Activated CD4-positive, CD25-positive, alpha-beta regulatory T cell (primary cell): Measurements from ENCODE around the gene HIC2.
"Not testable (repeated sequence)": the region's sequence is repeated elsewhere in the genome, so short reads cannot be mapped to it uniquely, and the experiment has no call there.

Experiments
- DNase-seq, 4 experiments: peaks; one replicate each; lab custom pipeline; 2025; lab: John Stamatoyannopoulos, UW

Gene HIC2, protein sequence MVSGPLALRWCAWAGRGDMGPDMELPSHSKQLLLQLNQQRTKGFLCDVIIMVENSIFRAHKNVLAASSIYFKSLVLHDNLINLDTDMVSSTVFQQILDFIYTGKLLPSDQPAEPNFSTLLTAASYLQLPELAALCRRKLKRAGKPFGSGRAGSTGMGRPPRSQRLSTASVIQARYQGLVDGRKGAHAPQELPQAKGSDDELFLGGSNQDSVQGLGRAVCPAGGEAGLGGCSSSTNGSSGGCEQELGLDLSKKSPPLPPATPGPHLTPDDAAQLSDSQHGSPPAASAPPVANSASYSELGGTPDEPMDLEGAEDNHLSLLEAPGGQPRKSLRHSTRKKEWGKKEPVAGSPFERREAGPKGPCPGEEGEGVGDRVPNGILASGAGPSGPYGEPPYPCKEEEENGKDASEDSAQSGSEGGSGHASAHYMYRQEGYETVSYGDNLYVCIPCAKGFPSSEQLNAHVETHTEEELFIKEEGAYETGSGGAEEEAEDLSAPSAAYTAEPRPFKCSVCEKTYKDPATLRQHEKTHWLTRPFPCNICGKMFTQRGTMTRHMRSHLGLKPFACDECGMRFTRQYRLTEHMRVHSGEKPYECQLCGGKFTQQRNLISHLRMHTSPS

DNA sequence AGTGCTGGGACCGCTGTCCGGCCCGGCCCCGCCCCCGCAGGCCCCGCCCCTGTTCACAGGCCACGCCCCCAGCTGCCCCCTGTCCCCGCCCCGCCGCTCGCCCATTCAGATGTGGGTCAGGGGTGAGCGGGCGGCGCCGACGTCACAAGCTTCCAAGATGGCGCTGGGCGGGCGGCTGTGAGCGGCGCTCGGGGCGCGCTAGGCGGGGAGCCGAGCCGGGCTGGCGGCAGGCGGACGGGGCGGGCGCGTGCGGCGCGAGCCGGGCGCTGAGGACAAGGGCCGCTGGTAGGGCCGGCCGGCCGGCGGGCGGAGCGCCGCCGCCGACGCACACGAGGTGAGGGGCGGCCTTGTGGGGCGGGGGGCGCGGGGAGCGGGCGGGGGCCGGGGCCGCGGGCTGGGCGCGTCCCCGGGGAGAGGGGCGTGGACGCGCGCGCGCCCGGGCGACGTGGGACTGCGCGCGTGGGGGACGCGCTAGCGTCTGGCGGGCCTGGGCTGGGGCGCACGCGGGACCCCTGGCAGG lies at the start of gene HIC2:
Gene HIC2 (plus strand): TSS at position 145 of the 520 bp plus-strand sequence. CDS start 25,461 bp downstream, outside the sequence.
- DNase-seq = not testable (repeated sequence)

- not testable (repeated sequence) for DNase-seq
Measured at GRCh38 chr22:21368603-21369310, 48.4 kb upstream of the HIC2 start.

DNA sequence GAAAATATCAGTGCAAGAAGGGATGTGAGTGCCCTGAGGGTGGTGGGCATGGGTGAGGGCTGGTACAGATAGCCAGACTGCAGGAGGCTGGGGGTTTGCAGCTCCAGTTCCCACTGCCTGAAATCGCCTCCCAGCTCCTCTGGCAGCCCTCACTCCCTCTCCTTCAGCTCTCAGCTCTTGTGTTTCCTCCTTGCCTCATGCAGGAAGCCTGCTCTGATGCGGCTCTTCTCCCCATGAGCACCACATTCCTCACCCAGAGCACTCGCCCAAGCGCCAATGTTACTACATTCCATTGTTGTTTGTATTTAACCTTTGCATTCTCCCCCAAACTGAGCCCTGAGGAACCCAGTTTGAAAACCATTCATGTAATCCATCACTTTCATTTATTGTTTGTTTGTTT lies 41.3 kb upstream of the HIC2 start:
- DNase-seq = not testable (repeated sequence)

DNA sequence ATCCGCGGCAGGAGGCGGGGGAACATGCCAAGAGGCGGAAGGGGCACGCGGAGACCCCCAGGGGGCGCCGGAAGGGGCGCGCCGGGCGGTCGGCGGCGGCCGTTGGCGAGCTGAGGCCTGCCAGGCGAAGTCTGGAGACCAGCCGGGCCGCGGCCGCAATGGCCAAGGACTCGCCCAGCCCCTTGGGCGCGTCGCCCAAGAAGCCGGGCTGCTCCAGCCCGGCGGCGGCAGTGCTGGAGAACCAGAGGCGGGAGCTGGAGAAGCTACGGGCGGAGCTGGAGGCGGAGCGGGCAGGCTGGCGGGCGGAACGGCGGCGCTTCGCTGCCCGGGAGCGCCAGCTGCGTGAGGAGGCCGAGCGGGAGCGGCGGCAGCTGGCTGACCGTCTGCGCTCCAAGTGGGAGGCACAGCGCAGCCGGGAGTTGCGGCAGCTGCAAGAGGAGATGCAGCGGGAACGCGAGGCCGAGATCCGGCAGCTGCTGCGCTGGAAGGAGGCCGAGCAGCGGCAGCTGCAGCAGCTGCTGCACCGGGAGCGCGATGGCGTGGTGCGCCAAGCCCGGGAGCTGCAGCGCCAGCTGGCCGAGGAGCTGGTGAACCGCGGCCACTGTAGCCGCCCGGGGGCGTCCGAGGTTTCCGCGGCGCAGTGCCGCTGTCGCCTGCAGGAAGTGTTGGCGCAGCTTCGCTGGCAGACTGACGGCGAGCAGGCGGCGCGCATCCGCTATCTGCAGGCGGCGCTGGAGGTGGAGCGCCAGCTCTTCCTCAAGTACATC lies 33.3 kb upstream of the HIC2 start, which contains the start of gene RIMBP3B:
Gene RIMBP3B (plus strand): TSS at position 51 of the 767 bp plus-strand sequence. CDS start 108 bp downstream, at position 159.
- not testable (repeated sequence) for DNase-seq

- DNase-seq = not testable (repeated sequence)
Measured at GRCh38 chr22:21384468-21385357, 32.5 kb upstream of the HIC2 start.

GRCh38 chr22:21389480-21389879 lies 27.7 kb upstream of the HIC2 start:
- DNase-seq = not testable (repeated sequence)

DNA sequence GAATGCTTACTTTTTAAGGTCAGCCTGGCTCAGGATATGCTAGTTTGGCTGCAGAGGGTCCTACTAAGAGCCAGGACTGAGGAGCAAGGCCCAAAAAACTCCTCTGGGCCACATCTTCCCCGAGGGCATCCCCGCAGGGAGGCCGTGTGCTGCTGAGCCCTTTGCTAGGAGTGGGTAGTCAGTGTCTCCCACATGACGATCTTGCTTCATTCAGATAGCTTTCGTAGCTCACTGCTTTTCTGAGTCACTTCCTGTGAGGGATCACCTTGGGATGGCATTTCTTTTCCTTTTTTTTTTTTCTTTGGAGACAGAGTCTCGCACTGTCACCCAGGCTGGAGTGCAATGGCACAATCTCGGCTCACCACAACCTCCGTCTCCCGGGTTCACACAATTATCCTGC lies 27.2 kb upstream of the HIC2 start:
- not testable (repeated sequence) for DNase-seq

DNA sequence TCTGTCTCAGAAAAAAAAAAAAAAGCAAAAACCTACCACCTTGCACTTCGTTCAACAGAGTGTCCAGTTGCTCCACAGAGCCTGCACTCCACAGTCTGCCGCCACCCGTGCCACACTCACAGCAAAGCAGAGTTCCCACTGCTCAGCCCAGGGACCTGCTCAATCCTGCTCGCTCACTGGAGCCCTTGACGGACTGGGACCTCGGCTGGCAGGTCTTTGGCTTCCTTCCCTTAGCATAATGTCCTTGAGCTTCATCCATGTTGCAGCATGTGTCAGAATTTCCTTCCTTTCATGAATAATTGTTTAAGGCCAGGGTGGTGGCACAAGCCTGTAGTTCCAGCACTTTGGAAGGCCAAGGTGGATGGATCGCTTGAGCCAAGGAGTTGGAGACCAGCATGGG lies 22.6 kb upstream of the HIC2 start:
- DNase-seq = not testable (repeated sequence)

- DNase-seq = not testable (repeated sequence)
Measured at GRCh38 chr22:21401197-21401969, 15.8 kb upstream of the HIC2 start.

- not testable (repeated sequence) for DNase-seq
Measured at GRCh38 chr22:21402763-21403314, 14.3 kb upstream of the HIC2 start.

DNA sequence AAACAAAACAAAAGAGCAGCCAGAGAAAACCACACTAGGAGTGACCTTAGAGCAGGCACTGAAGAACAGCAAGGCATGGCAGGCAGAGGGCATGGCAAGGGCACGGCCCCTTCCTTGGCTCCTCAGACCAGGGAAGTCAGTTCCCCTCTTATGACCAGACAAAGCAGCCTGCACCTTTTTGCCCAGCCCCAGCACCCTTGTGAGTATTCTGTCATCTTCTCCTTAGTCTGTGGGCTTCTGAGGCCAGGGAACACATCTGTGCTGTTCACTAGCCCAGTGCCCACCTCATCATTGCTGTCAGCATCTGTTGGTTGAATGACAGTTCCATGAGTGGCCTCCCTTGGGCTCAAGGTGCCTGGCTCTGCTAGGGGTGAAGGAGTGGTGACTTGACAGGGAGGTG lies 10.0 kb upstream of the HIC2 start:
- DNase-seq = not testable (repeated sequence)

DNA sequence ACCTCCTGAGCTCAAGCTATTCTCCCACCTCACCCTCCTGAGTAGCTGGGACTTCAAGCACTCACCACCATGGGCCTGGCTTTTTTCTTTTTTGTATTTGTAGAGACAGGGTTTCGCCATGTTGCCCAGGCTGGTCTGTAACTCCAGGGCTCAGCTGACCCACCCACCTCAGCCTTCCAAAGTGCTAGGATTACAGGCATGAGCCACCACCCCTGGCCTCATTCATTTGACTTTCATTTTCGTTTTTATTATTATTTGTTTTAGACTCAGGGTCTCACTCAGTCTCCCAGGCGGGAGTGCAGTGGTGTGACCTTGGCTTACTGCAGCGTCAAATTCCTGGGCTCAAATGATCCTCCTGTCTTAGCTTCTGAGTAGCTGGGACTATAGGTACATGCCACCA lies 9.4 kb upstream of the HIC2 start:
- not testable (repeated sequence) for DNase-seq

DNA sequence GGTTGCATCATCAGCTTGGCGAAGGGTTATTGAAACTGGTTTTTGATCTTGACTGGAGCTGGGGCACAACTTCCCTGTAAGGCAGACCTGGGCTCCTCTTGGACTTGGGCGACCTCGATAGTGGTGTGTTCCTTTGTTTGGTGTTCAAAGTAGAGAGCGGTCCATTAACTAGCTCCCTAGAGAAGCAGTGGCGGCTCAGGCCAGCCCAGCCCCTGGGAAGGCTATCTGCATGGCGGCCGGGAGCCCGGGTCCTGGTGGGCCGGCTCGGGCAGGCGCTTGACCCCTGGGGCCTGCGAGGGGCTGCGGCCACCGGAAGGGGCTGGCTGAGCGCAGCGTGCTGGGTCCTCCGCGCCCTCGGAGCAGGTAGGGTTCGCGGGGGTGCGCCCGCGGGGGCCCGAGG lies 796 bp upstream of the HIC2 start:
- not testable (repeated sequence) for DNase-seq

GRCh38 chr22:21417853-21418252 lies 682 bp downstream of the HIC2 start:
- DNase-seq = not testable (repeated sequence)

- not testable (repeated sequence) for DNase-seq
Measured at GRCh38 chr22:21418974-21419638, 1.9 kb downstream of the HIC2 start.

DNA sequence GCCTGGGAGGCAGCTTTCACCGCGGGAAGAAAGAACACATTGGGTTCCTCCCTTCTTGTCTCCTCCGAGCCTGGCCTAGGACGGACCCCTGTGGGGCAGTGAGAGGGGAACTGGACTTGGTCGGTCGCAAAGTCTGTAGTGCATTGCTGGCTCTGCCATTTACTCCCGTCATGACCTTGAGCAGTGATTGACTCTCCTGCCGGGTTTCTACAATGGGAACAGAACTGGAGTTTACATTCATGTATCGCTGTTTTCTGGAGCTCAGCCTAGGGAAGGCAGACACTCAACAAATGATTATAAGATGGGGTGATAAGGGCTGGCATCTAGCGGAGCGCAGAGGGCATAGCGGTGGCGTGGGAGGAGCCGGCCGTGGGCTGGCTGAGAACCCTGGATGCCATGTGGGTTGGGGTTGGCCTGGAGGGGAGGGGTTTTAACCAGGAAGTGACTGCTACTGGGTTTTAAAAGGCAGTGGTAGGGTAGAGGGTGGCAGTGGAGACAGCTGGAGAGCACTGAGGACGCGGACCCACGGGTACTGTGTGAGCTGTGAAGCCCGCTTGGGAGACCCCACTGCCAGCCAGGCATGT lies 3.1 kb downstream of the HIC2 start:
- not testable (repeated sequence) for DNase-seq

GRCh38 chr22:21424084-21424709 lies 7.0 kb downstream of the HIC2 start:
- DNase-seq = not testable (repeated sequence)
